CD1c-positive myeloid dendritic cell (primary cell): ENCODE measurements around the gene TOX3.

Source experiments
- DNase-seq: peaks from one replicate; pipeline ENCODE4 v3.0.0-alpha.2; 2016; ENCODE audit errors: extremely low spot score

TOX3 gene

GRCh38 chr16:52492789-52493357 is 54.1 kb downstream of the TOX3 start:
- DNase-seq = no peak

- no peak for DNase-seq
These were observed 55.7 kb downstream of the TOX3 start for GRCh38 chr16:52491216-52491615.

- no peak for DNase-seq
These were observed 57.0 kb downstream of the TOX3 start for GRCh38 chr16:52489894-52490293.

GRCh38 chr16:52488837-52489289 is 58.1 kb downstream of the TOX3 start:
- no peak for DNase-seq

- no peak for DNase-seq
These were observed 59.0 kb downstream of the TOX3 start for GRCh38 chr16:52487849-52488457.

- no peak for DNase-seq
These were observed 66.7 kb downstream of the TOX3 start for GRCh38 chr16:52480237-52480636.

- no peak for DNase-seq
These were observed 70.8 kb downstream of the TOX3 start for GRCh38 chr16:52476111-52476510.

GRCh38 chr16:52474679-52475078 is 72.3 kb downstream of the TOX3 start:
- no peak for DNase-seq

GRCh38 chr16:52473096-52473495 is 73.8 kb downstream of the TOX3 start:
- no peak for DNase-seq

GRCh38 chr16:52471650-52472370 is 75.1 kb downstream of the TOX3 start:
- DNase-seq = no peak

- DNase-seq = no peak
These were observed 76.4 kb downstream of the TOX3 start for GRCh38 chr16:52470585-52470984.

- no peak for DNase-seq
These were observed 77.2 kb downstream of the TOX3 start for GRCh38 chr16:52469775-52470174.

GRCh38 chr16:52469091-52469490 is 77.9 kb downstream of the TOX3 start:
- DNase-seq = no peak

- no peak for DNase-seq
These were observed 79.2 kb downstream of the TOX3 start for GRCh38 chr16:52467753-52468152.

GRCh38 chr16:52466994-52467393 is 79.9 kb downstream of the TOX3 start:
- DNase-seq = no peak

GRCh38 chr16:52465711-52466267 is 81.2 kb downstream of the TOX3 start:
- DNase-seq = no peak

GRCh38 chr16:52463904-52464303 is 83.0 kb downstream of the TOX3 start:
- DNase-seq = no peak

GRCh38 chr16:52462816-52463215 is 84.1 kb downstream of the TOX3 start:
- DNase-seq = no peak

GRCh38 chr16:52460639-52461178 is 86.2 kb downstream of the TOX3 start:
- no peak for DNase-seq

GRCh38 chr16:52456368-52456767 is 90.6 kb downstream of the TOX3 start:
- no peak for DNase-seq

- DNase-seq = no peak
These were observed 91.2 kb downstream of the TOX3 start for GRCh38 chr16:52455549-52456277.

GRCh38 chr16:52453644-52454043 is 93.3 kb downstream of the TOX3 start:
- no peak for DNase-seq
